ENCODE data around the gene EFHD2. TPM values are rescaled to one million over a fixed set of nuclear protein-coding genes. Genes with fewer than 3 reads are reported as not detected.

The EFHD2 gene
- total and polyA plus RNA-seq, 2 of the 8 experiments (the other 6 are each of a cell fraction or from before 2014, with no cell fraction given): 24.4 to 25.1 TPM

DNA sequence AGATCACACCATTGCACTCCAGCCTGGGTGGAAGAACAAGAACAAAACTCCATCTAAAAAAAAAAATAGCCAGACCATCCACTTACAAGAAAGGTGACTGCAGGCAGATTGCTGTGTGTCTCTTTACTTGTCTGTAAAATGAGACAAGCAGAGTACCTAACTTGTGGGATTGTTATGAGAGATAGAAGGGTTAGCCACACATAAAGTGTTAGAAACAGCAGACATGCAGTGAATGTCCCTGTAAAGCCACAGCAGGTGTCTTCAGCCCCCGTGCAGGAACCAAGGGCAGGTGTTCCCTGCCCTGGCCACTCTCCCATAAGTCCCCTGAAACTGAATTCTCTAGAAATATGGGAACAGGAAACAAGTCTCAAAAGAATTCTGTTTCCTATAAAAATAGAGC is 40.8 kb upstream of the EFHD2 start:
- Histone ChIP-seq H2AFZ (ENCODE audit: low read length) (no peak overlapping the region), H2BK15ac (ENCODE audit: low read length) (no peak overlapping the region), H3K9ac (replicated peaks in 1 of 4; ENCODE audit: extremely low read depth in 1 of 4, low read depth in 3 of 4, low read length in 3 of 4) (no peak overlapping the region), H3K56ac (replicated peaks; ENCODE audit: insufficient read length, low read depth, low read length) (no peak overlapping the region), H3K27me3 (replicated peaks in 1 of 4; ENCODE audit: control insufficient read depth in 3 of 4, extremely low read depth in 1 of 4, insufficient read depth in 3 of 4, low read length in 3 of 4) (no peaks in the 10 kb centered on the region), H3K27ac (ENCODE audit: low read depth, low read length) (no peak overlapping the region), H3K23ac (ENCODE audit: insufficient read length) (no peak overlapping the region), H3K4me3 (ENCODE audit: extremely low read depth in 1 of 4, insufficient read depth in 2 of 4, low read depth in 3 of 4, low read length in 4 of 4) (no peak overlapping the region), H3K36me3 (ENCODE audit: control insufficient read depth in 2 of 4, insufficient read depth in 4 of 4, low read length in 3 of 4) (no peaks in the 10 kb centered on the region), H2BK12ac (ENCODE audit: low read depth, low read length) (no peak overlapping the region), H3K4me2 (ENCODE audit: insufficient read depth in 1 of 2, low read depth in 2 of 2, low read length in 2 of 2) (no peak overlapping the region), H3K23me2 (ENCODE audit: low read depth, low read length) (no peaks in the 10 kb centered on the region), H2BK20ac (ENCODE audit: low read length) (no peak overlapping the region), H3K79me2 (ENCODE audit: control insufficient read depth in 1 of 2, insufficient read depth in 2 of 2, low read length in 2 of 2) (no peaks in the 10 kb centered on the region), H2AK5ac (ENCODE audit: low read depth, low read length) (no peak overlapping the region), H4K5ac (ENCODE audit: insufficient read length, low read depth, low read length) (no peak overlapping the region), H4K91ac (replicated peaks; ENCODE audit: insufficient read length, low read length) (no peak overlapping the region), H4K8ac (ENCODE audit: extremely low read depth, insufficient read depth, low read length) (no peak overlapping the region), H3K4ac (replicated peaks; ENCODE audit: insufficient read length, low read depth, low read length) (no peak overlapping the region), H3K79me1 (ENCODE audit: low read depth, low read length) (no peaks in the 10 kb centered on the region), H3K14ac (ENCODE audit: insufficient read length) (no peak overlapping the region), H2BK5ac (ENCODE audit: low read depth, low read length) (no peak overlapping the region), H3K9me3 (ENCODE audit: insufficient read depth in 2 of 2, low read depth in 1 of 2, low read length in 1 of 2) (no peaks in the 10 kb centered on the region), H4K20me1 (replicated peaks in 1 of 2; ENCODE audit: control insufficient read depth in 1 of 2, insufficient read depth in 2 of 2, low read length in 2 of 2) (no peaks in the 10 kb centered on the region), H2BK120ac (replicated peaks; ENCODE audit: low read depth, low read length) (no peak overlapping the region), H3K18ac (ENCODE audit: extremely low read depth, low read length) (no peak overlapping the region), H3K4me1 (replicated peaks in 1 of 4; ENCODE audit: control insufficient read depth in 3 of 4, insufficient read depth in 4 of 4, low read length in 3 of 4) (no peaks in the 10 kb centered on the region; a peak in 2 of 7 replicates)
- TF ChIP-seq SP4 (IDR thresholded peaks at IDR 0.05; ENCODE audit: low read length): no peak
- TF ChIP-seq MAFK (IDR thresholded peaks at IDR 0.05; ENCODE audit: low read depth, low read length): no peak
- no peak for TF ChIP-seq ASH2L (IDR thresholded peaks at IDR 0.05; ENCODE audit: low read length)
- no peak for TF ChIP-seq TBP (IDR thresholded peaks at IDR 0.05; ENCODE audit: low read depth, low read length)
- TF ChIP-seq, protein P1, sequence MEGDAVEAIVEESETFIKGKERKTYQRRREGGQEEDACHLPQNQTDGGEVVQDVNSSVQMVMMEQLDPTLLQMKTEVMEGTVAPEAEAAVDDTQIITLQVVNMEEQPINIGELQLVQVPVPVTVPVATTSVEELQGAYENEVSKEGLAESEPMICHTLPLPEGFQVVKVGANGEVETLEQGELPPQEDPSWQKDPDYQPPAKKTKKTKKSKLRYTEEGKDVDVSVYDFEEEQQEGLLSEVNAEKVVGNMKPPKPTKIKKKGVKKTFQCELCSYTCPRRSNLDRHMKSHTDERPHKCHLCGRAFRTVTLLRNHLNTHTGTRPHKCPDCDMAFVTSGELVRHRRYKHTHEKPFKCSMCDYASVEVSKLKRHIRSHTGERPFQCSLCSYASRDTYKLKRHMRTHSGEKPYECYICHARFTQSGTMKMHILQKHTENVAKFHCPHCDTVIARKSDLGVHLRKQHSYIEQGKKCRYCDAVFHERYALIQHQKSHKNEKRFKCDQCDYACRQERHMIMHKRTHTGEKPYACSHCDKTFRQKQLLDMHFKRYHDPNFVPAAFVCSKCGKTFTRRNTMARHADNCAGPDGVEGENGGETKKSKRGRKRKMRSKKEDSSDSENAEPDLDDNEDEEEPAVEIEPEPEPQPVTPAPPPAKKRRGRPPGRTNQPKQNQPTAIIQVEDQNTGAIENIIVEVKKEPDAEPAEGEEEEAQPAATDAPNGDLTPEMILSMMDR (IDR thresholded peaks at IDR 0.05; ENCODE audit: control extremely low read depth in 1 of 3, insufficient read depth in 1 of 3, low read depth in 1 of 3, low read length in 3 of 3): no peak
- TF ChIP-seq NANOG (IDR thresholded peaks at IDR 0.05; ENCODE audit: insufficient read depth, low read depth, low read length, poor library complexity, severe bottlenecking): no peak
- no peak for TF ChIP-seq TAF7 (optimal IDR thresholded peaks at IDR 0.05; ENCODE audit: borderline replicate concordance, low read depth, low read length)
- TF ChIP-seq BRCA1 (IDR thresholded peaks at IDR 0.05; ENCODE audit: low read depth, low read length): no peak
- no peak for TF ChIP-seq SP1 (IDR thresholded peaks at IDR 0.05; ENCODE audit: low read depth, low read length)
- no peak for TF ChIP-seq FOSL1 (IDR thresholded peaks at IDR 0.05; ENCODE audit: insufficient read depth, low read depth, low read length)
- no peak for TF ChIP-seq RBBP5 (IDR thresholded peaks at IDR 0.05; ENCODE audit: borderline replicate concordance, low read depth, low read length)
- ChIA-PET CTCF (ENCODE audit: partially characterized antibody) (interaction anchor here (4.7 kb wide), 1 partner anchor 45 kb away, joined by 18 read pairs; no protein-coding TSS in a partner anchor), POLR2A (ENCODE audit: partially characterized antibody) (interaction anchor here (1.4 kb wide), 1 partner anchor 22 kb away, joined by 3 read pairs; no protein-coding TSS in a partner anchor)
- no peak for DNase-seq (ENCODE audit: low read depth in 1 of 2, low spot score in 2 of 2)
- no peak for FAIRE-seq
- WGBS, 2 experiments (ENCODE audit: extremely low coverage in 1 of 2, insufficient coverage in 1 of 2, insufficient read length in 1 of 2, insufficient replicate concordance in 2 of 2, low coverage in 1 of 2, low lambda C conversion rate in 2 of 2, missing lambda C conversion rate in 1 of 2): 89% methylated on average over 1 of the region's 1 CpG; no CpG with 5 or more reads in 1 of the 2 experiments

Data from H1 (cell line).